HEK293 (cell line): ENCODE results near the gene ANP32A.

Experiments
- KLF8 ChIP-seq: fragments of 450-650 bp; formaldehyde crosslinking; IDR thresholded peaks from 2 replicates; pipeline ENCODE4 v1.5.1; 2016; ENCODE audit warnings: missing biosample characterization, missing genetic modification characterization
- MEIS1 ChIP-seq: sonication (generic); formaldehyde crosslinking; IDR thresholded peaks from 2 replicates; pipeline ENCODE4 v1.8.1; 2022; ENCODE audit warnings: missing genetic modification reagents, mild to moderate bottlenecking, borderline replicate concordance
- SP2 ChIP-seq: fragments of 450-650 bp; formaldehyde crosslinking; IDR thresholded peaks from 2 replicates; pipeline ENCODE4 v1.5.1; 2016; ENCODE audit warnings: missing biosample characterization, missing genetic modification characterization
- WT1 ChIP-seq: fragments of 450-650 bp; formaldehyde crosslinking; IDR thresholded peaks from 2 replicates; pipeline ENCODE4 v1.5.1; 2016; ENCODE audit warnings: missing biosample characterization, missing genetic modification characterization
- ZBTB17 ChIP-seq: fragments of 450-650 bp; formaldehyde crosslinking; IDR thresholded peaks from 2 replicates; pipeline ENCODE4 v1.5.1; 2016; ENCODE audit warnings: missing biosample characterization, missing genetic modification characterization
- ZBTB8A ChIP-seq: fragments of 450-650 bp; formaldehyde crosslinking; IDR thresholded peaks from 2 replicates; pipeline ENCODE4 v1.5.1; 2016; ENCODE audit warnings: missing biosample characterization, missing genetic modification characterization
- ZFP3 ChIP-seq: fragments of 450-650 bp; formaldehyde crosslinking; IDR thresholded peaks from 2 replicates; pipeline ENCODE4 v1.5.1; 2016; ENCODE audit warnings: low read depth, missing biosample characterization, missing genetic modification characterization
- ZNF140 ChIP-seq: fragments of 450-650 bp; formaldehyde crosslinking; IDR thresholded peaks from 2 replicates; pipeline ENCODE4 v1.5.1; 2016; ENCODE audit warnings: missing biosample characterization, missing genetic modification characterization
- ZNF266 ChIP-seq: fragments of 450-650 bp; formaldehyde crosslinking; IDR thresholded peaks from 2 replicates; pipeline ENCODE4 v1.5.1; 2016; ENCODE audit warnings: missing biosample characterization, missing genetic modification characterization, low read depth
- ZNF302 ChIP-seq: fragments of 450-650 bp; formaldehyde crosslinking; IDR thresholded peaks from 2 replicates; pipeline ENCODE4 v1.5.1; 2016; ENCODE audit warnings: missing biosample characterization, missing genetic modification characterization, low read depth
- ZNF324 ChIP-seq: fragments of 450-650 bp; formaldehyde crosslinking; IDR thresholded peaks from 2 replicates; pipeline ENCODE4 v1.5.1; 2016; ENCODE audit warnings: missing biosample characterization, missing genetic modification characterization
- ZNF341 ChIP-seq: fragments of 450-650 bp; formaldehyde crosslinking; IDR thresholded peaks from 2 replicates; pipeline ENCODE4; 2016; ENCODE audit warnings: low read depth, missing biosample characterization, missing genetic modification characterization
- ZNF366 ChIP-seq: fragments of 450-650 bp; formaldehyde crosslinking; conservative IDR thresholded peaks from 2 replicates; pipeline ENCODE4 v1.5.1; 2016; ENCODE audit warnings: missing biosample characterization, missing genetic modification characterization
- ZNF37A ChIP-seq: fragments of 450-650 bp; IDR thresholded peaks from 2 replicates; pipeline ENCODE4 v1.5.1; 2018; ENCODE audit warnings: missing biosample characterization, missing genetic modification characterization
- ZNF404 ChIP-seq: fragments of 450-650 bp; formaldehyde crosslinking; IDR thresholded peaks from 2 replicates; pipeline ENCODE4 v1.5.1; 2017; ENCODE audit warnings: missing biosample characterization, missing genetic modification characterization
- ZNF514 ChIP-seq: fragments of 450-650 bp; formaldehyde crosslinking; IDR thresholded peaks from 2 replicates; pipeline ENCODE4 v1.5.1; 2016; ENCODE audit warnings: missing biosample characterization, missing genetic modification characterization
- ZNF521 ChIP-seq: fragments of 450-650 bp; formaldehyde crosslinking; IDR thresholded peaks from 2 replicates; pipeline ENCODE4 v1.5.1; 2017; ENCODE audit warnings: missing biosample characterization, mild to moderate bottlenecking, missing genetic modification characterization
- ZNF571 ChIP-seq: fragments of 450-650 bp; formaldehyde crosslinking; IDR thresholded peaks from 2 replicates; pipeline ENCODE4 v1.5.0; 2017; ENCODE audit warnings: missing biosample characterization, missing genetic modification characterization
- ZNF623 ChIP-seq: fragments of 450-650 bp; formaldehyde crosslinking; IDR thresholded peaks from 2 replicates; pipeline ENCODE4 v1.5.1; 2016; ENCODE audit warnings: missing biosample characterization, missing genetic modification characterization
- ZNF658 ChIP-seq: fragments of 450-650 bp; formaldehyde crosslinking; IDR thresholded peaks from 2 replicates; pipeline ENCODE4; 2016; ENCODE audit warnings: missing biosample characterization, missing genetic modification characterization
- ZNF777 ChIP-seq: fragments of 450-650 bp; formaldehyde crosslinking; IDR thresholded peaks from 2 replicates; pipeline ENCODE4 v1.5.1; 2017; ENCODE audit warnings: missing biosample characterization, missing genetic modification characterization, borderline replicate concordance
- ZNF843 ChIP-seq: fragments of 450-650 bp; formaldehyde crosslinking; IDR thresholded peaks from 2 replicates; pipeline ENCODE4 v1.5.1; 2016; ENCODE audit warnings: missing biosample characterization, missing genetic modification characterization
- TF ChIP-seq, protein P1 (sequence below): fragments of 450-650 bp; formaldehyde crosslinking; IDR thresholded peaks from 2 replicates; pipeline ENCODE4 v1.5.1; 2016; ENCODE audit warnings: missing biosample characterization, missing genetic modification characterization
- TF ChIP-seq, protein P2 (sequence below): fragments of 450-650 bp; IDR thresholded peaks from 2 replicates; pipeline ENCODE4 v1.5.1; 2018; ENCODE audit warnings: missing biosample characterization, mild to moderate bottlenecking, missing genetic modification characterization
- TF ChIP-seq, protein P3 (sequence below): fragments of 450-650 bp; formaldehyde crosslinking; IDR thresholded peaks from 2 replicates; pipeline ENCODE4 v1.5.1; 2017; ENCODE audit warnings: missing biosample characterization, missing genetic modification characterization
- TF ChIP-seq, protein P4 (sequence below): fragments of 450-650 bp; formaldehyde crosslinking; IDR thresholded peaks from 2 replicates; pipeline ENCODE4 v1.5.1; 2016; ENCODE audit warnings: missing biosample characterization, missing genetic modification characterization
- TF ChIP-seq, protein P5 (sequence below): fragments of 450-650 bp; formaldehyde crosslinking; IDR thresholded peaks from 2 replicates; pipeline ENCODE4 v1.5.1; 2017; ENCODE audit warnings: missing biosample characterization, missing genetic modification characterization
- TF ChIP-seq, protein P6 (sequence below): fragments of 450-650 bp; formaldehyde crosslinking; optimal IDR thresholded peaks from 2 replicates; pipeline ENCODE3; 2016; ENCODE audit warnings: missing biosample characterization, mild to moderate bottlenecking, missing genetic modification characterization
- TF ChIP-seq, protein P7 (sequence below): sonication (generic); formaldehyde crosslinking; IDR thresholded peaks from 2 replicates; pipeline ENCODE4 v1.8.1; 2022; ENCODE audit warnings: mild to moderate bottlenecking, moderate library complexity, missing genetic modification reagents

Gene ANP32A

DNA sequence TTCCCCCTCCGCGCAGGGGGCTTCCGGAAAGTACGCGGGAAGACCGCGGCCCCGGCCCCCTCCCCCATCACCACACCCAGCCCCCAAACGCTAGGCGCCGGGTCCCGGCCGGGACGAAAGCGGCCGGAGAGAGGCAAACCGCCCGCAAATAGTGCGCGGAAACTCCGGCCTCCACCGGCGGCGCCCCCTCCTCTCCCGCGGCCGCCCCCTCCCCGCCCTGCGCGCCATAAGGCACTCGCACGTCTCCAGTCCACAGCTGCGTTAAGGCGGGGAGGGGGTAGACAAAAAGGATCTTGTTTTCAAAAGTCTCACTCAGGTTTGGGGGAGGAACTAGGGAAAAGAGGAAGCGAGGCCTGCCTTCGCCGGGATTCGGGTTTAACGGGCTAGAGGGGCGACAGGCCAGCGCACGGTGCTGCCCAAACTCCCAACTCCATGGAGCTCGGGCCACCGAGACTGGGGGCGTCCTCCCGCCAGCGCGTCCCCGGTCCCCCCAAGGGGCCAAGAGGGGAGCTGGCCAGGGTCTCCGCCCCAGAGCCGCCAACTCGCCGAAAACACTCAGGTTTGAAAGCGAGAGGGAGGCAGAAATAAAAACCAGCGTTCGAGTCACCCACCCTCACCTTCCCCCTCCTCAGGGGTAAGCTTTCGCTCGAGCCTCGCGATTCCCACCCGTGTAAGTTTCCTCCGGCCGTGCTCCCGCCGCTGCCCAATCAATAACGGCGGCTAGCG, 1.8 kb downstream of the ANP32A start (continued):
- TF ChIP-seq, protein P1, sequence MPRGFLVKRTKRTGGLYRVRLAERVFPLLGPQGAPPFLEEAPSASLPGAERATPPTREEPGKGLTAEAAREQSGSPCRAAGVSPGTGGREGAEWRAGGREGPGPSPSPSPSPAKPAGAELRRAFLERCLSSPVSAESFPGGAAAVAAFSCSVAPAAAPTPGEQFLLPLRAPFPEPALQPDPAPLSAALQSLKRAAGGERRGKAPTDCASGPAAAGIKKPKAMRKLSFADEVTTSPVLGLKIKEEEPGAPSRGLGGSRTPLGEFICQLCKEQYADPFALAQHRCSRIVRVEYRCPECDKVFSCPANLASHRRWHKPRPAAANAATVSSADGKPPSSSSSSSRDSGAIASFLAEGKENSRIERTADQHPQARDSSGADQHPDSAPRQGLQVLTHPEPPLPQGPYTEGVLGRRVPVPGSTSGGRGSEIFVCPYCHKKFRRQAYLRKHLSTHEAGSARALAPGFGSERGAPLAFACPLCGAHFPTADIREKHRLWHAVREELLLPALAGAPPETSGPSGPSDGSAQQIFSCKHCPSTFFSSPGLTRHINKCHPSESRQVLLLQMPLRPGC (tag by site-specific recombination), result 0 out of 2 replicates have a peak, but pooled peaks have one; percentile 12
- TF ChIP-seq, protein P2, sequence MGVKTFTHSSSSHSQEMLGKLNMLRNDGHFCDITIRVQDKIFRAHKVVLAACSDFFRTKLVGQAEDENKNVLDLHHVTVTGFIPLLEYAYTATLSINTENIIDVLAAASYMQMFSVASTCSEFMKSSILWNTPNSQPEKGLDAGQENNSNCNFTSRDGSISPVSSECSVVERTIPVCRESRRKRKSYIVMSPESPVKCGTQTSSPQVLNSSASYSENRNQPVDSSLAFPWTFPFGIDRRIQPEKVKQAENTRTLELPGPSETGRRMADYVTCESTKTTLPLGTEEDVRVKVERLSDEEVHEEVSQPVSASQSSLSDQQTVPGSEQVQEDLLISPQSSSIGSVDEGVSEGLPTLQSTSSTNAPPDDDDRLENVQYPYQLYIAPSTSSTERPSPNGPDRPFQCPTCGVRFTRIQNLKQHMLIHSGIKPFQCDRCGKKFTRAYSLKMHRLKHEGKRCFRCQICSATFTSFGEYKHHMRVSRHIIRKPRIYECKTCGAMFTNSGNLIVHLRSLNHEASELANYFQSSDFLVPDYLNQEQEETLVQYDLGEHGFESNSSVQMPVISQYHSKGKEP (tag by site-specific recombination), result no peak
- TF ChIP-seq ZNF341 (tag by site-specific recombination) (peak; percentile 45; the same call in 1 of the 2 replicates), ZNF324 (tag by site-specific recombination) (peak; percentile 51; the same call in 1 of the 2 replicates), ZNF140 (tag by site-specific recombination) (no peak), ZFP3 (tag by site-specific recombination) (no peak), ZNF366 (tag by site-specific recombination) (no peak), ZNF266 (tag by site-specific recombination) (no peak), ZNF623 (0 out of 2 replicates have a peak, but pooled peaks have one; percentile 9), ZBTB17 (tag by site-specific recombination) (no peak), SP2 (peak; percentile 63), ZNF571 (tag by site-specific recombination) (no peak), KLF8 (tag by site-specific recombination) (peak; percentile 22; the same call in 1 of the 2 replicates), ZNF37A (no peak), ZNF521 (no peak), ZNF514 (tag by site-specific recombination) (no peak), ZNF843 (tag by site-specific recombination) (no peak), ZNF302 (no peak), WT1 (tag by site-specific recombination) (peak; percentile 28; the same call in 1 of the 2 replicates), ZNF658 (tag by site-specific recombination) (no peak), ZNF777 (tag by site-specific recombination) (no peak), ZBTB8A (peak; percentile 40), MEIS1 (CRISPR knock-in tag) (no peak), ZNF404 (tag by site-specific recombination) (no peak)
- TF ChIP-seq, protein P3, sequence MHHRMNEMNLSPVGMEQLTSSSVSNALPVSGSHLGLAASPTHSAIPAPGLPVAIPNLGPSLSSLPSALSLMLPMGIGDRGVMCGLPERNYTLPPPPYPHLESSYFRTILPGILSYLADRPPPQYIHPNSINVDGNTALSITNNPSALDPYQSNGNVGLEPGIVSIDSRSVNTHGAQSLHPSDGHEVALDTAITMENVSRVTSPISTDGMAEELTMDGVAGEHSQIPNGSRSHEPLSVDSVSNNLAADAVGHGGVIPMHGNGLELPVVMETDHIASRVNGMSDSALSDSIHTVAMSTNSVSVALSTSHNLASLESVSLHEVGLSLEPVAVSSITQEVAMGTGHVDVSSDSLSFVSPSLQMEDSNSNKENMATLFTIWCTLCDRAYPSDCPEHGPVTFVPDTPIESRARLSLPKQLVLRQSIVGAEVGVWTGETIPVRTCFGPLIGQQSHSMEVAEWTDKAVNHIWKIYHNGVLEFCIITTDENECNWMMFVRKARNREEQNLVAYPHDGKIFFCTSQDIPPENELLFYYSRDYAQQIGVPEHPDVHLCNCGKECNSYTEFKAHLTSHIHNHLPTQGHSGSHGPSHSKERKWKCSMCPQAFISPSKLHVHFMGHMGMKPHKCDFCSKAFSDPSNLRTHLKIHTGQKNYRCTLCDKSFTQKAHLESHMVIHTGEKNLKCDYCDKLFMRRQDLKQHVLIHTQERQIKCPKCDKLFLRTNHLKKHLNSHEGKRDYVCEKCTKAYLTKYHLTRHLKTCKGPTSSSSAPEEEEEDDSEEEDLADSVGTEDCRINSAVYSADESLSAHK, result no peak
- TF ChIP-seq, protein P4, sequence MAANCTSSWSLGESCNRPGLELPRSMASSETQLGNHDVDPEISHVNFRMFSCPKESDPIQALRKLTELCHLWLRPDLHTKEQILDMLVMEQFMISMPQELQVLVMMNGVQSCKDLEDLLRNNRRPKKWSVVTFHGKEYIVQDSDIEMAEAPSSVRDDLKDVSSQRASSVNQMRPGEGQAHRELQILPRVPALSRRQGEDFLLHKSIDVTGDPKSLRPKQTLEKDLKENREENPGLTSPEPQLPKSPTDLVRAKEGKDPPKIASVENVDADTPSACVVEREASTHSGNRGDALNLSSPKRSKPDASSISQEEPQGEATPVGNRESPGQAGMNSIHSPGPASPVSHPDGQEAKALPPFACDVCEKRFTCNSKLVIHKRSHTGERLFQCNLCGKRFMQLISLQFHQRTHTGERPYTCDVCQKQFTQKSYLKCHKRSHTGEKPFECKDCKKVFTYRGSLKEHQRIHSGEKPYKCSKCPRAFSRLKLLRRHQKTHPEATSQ (tag by site-specific recombination), result 0 out of 2 replicates have a peak, but pooled peaks have one; percentile 23
- TF ChIP-seq, protein P5, sequence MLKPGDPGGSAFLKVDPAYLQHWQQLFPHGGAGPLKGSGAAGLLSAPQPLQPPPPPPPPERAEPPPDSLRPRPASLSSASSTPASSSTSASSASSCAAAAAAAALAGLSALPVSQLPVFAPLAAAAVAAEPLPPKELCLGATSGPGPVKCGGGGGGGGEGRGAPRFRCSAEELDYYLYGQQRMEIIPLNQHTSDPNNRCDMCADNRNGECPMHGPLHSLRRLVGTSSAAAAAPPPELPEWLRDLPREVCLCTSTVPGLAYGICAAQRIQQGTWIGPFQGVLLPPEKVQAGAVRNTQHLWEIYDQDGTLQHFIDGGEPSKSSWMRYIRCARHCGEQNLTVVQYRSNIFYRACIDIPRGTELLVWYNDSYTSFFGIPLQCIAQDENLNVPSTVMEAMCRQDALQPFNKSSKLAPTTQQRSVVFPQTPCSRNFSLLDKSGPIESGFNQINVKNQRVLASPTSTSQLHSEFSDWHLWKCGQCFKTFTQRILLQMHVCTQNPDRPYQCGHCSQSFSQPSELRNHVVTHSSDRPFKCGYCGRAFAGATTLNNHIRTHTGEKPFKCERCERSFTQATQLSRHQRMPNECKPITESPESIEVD (tag by site-specific recombination), result no peak
- TF ChIP-seq, protein P6, sequence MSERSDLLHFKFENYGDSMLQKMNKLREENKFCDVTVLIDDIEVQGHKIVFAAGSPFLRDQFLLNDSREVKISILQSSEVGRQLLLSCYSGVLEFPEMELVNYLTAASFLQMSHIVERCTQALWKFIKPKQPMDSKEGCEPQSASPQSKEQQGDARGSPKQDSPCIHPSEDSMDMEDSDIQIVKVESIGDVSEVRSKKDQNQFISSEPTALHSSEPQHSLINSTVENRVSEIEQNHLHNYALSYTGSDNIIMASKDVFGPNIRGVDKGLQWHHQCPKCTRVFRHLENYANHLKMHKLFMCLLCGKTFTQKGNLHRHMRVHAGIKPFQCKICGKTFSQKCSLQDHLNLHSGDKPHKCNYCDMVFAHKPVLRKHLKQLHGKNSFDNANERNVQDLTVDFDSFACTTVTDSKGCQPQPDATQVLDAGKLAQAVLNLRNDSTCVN (tag by site-specific recombination), result peak; percentile 74
- TF ChIP-seq, protein P7, sequence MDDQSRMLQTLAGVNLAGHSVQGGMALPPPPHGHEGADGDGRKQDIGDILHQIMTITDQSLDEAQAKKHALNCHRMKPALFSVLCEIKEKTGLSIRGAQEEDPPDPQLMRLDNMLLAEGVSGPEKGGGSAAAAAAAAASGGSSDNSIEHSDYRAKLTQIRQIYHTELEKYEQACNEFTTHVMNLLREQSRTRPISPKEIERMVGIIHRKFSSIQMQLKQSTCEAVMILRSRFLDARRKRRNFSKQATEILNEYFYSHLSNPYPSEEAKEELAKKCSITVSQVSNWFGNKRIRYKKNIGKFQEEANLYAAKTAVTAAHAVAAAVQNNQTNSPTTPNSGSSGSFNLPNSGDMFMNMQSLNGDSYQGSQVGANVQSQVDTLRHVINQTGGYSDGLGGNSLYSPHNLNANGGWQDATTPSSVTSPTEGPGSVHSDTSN (CRISPR knock-in tag), result peak; percentile 8; the same call in 1 of the 2 replicates
